ENCODE measurements around the gene WNK4. TPM values are rescaled to one million over a fixed set of nuclear protein-coding genes. Genes with fewer than 3 reads are reported as not detected.

The WNK4 gene
- total RNA-seq, 1 experiment from 2014 or later: 2.6 TPM

GRCh38 chr17:42766124-42766523 is 14.3 kb upstream of the WNK4 start:
- Histone ChIP-seq H4K8ac (replicated peaks; ENCODE audit: insufficient read length, low read depth, low read length) (no peak overlapping the region), H3K9ac (ENCODE audit: extremely low read depth, insufficient read length, low read length) (no peak overlapping the region), H2AK5ac (ENCODE audit: insufficient read length, low read length) (no peak overlapping the region), H3K56ac (ENCODE audit: insufficient read length, low read depth, low read length) (no peak overlapping the region), H3T11ph (ENCODE audit: low read length) (no peak overlapping the region), H3K23me2 (ENCODE audit: insufficient read length, low read depth, low read length, poor library complexity, severe bottlenecking) (no peaks in the 10 kb centered on the region), H3K4ac (ENCODE audit: low read depth, low read length) (no peak overlapping the region), H3K14ac (ENCODE audit: insufficient read depth, low read length) (no peak overlapping the region), H2BK15ac (ENCODE audit: low read depth, low read length) (no peak overlapping the region), H3K18ac (ENCODE audit: insufficient read length, low read depth, low read length) (no peak overlapping the region), H3K27ac (ENCODE audit: insufficient read length, low read depth, low read length) (no peak overlapping the region), H2BK20ac (ENCODE audit: low read depth, low read length, poor library complexity, severe bottlenecking) (no peak overlapping the region), H3K4me1 (ENCODE audit: insufficient read depth, low read length) (no peaks in the 10 kb centered on the region; the same call in 1 of the 2 replicates), H4K5ac (ENCODE audit: insufficient read length, low read depth, low read length) (no peak overlapping the region), H2BK5ac (ENCODE audit: insufficient read length, low read length) (no peak overlapping the region), H3K79me1 (ENCODE audit: insufficient read depth, low read depth, low read length, poor library complexity, severe bottlenecking) (no peaks in the 10 kb centered on the region), H4K91ac (ENCODE audit: insufficient read length, low read depth, low read length) (no peak overlapping the region), H3K23ac (ENCODE audit: insufficient read length, low read depth, low read length) (no peak overlapping the region), H2BK12ac (ENCODE audit: insufficient read length, low read depth, low read length) (no peak overlapping the region), H3K27me3 (ENCODE audit: insufficient read depth, low read length) (peaks cover 11% of the 10 kb centered on the region; the same call in 1 of the 2 replicates), H3K9me3 (ENCODE audit: control insufficient read depth, low read depth, low read length) (no peaks in the 10 kb centered on the region), H2AFZ (ENCODE audit: low read length) (no peak overlapping the region), H4K20me1 (ENCODE audit: control insufficient read depth, insufficient read depth, insufficient read length) (no peaks in the 10 kb centered on the region), H3K4me2 (ENCODE audit: insufficient read depth, insufficient read length, low read length) (no peak overlapping the region), H2BK120ac (ENCODE audit: low read depth, low read length, poor library complexity, severe bottlenecking) (no peak overlapping the region), H3K79me2 (ENCODE audit: insufficient read depth, low read length) (no peaks in the 10 kb centered on the region)
- Mint-ChIP-seq H3K9me3 (no peaks in the 10 kb centered on the region), H3K27me3 (ENCODE audit: low read depth) (peaks cover 29% of the 10 kb centered on the region), H3K4me3 (no peak overlapping the region), H3K36me3 (ENCODE audit: insufficient read depth in 1 of 3, low read depth in 3 of 3) (peaks cover 0 to 1% (median 0%) of the 10 kb centered on the region in 3 experiments; a peak in 1 of 7 replicates), H3K27ac (no peak overlapping the region; a peak in 1 of 7 replicates), H3K4me1 (peaks cover 14 to 20% of the 10 kb centered on the region in 2 experiments)
- whole genome bisulfite sequencing (ENCODE audit: extremely low coverage, insufficient read length, low lambda C conversion rate): no CpG with 5 or more reads among the region's 6 CpGs
- no peak for DNase-seq
- no peak for TF ChIP-seq CTCF (conservative IDR thresholded peaks at IDR 0.05)

Data from H9 (cell line).